Peyer's patch (tissue), 4 donors: ENCODE results near the gene B3GALT5.

ENCODE experiments used
- POLR2A ChIP-seq, 2 donors: fragments of 450-650 bp; IDR thresholded peaks; one replicate each; pipeline ENCODE4 v1.5.1; 2017; ENCODE audit warnings: antibody characterized with exemption in 2 of 2, mild to moderate bottlenecking in 2 of 2, moderate library complexity in 2 of 2
- TF ChIP-seq, protein P1 (sequence below), 6 experiments: fragments of 450-650 bp in 4 of 6; fragments of 200-600 bp in 2 of 6; sonication (generic) in 1 of 6; IDR thresholded peaks; one replicate each; pipeline ENCODE4 v1.5.1; 2017 to 2019; ENCODE audit warnings: antibody characterized with exemption in 6 of 6, mild to moderate bottlenecking in 3 of 6, moderate library complexity in 1 of 6

DNA sequence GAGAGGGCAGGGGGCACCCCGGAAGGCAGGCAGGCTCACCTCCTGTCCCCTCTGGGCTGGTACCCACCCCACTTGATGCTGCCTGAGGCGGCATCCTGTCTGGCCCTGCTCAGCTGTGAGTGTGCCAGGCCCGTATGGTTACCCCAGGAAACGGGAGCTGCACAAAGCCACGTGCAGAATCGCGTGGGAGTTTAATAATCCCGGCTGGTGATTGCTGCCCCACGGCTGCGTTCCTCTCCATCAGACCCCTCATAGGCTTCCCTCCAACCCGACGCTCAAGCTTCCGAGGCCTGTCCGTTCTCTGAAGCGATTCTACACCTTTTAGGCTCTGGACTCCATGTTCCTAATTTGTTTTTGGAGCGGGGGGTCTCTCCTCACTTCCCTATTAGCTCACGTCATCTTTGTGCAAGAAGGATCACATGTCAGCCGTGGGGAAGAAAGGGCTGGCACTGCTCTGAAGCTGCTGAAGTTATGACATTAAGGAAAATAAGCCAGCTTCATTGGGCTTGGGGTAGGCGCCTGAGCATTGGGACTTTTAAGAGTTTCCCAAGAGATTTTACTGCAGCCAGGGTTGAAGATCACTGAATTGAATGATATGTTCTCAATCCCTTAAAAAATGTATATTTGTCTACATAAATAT is 1.1 kb upstream of the B3GALT5 start:
- TF ChIP-seq POLR2A (IDR thresholded peaks at IDR 0.05): no peak
- TF ChIP-seq, protein P1, sequence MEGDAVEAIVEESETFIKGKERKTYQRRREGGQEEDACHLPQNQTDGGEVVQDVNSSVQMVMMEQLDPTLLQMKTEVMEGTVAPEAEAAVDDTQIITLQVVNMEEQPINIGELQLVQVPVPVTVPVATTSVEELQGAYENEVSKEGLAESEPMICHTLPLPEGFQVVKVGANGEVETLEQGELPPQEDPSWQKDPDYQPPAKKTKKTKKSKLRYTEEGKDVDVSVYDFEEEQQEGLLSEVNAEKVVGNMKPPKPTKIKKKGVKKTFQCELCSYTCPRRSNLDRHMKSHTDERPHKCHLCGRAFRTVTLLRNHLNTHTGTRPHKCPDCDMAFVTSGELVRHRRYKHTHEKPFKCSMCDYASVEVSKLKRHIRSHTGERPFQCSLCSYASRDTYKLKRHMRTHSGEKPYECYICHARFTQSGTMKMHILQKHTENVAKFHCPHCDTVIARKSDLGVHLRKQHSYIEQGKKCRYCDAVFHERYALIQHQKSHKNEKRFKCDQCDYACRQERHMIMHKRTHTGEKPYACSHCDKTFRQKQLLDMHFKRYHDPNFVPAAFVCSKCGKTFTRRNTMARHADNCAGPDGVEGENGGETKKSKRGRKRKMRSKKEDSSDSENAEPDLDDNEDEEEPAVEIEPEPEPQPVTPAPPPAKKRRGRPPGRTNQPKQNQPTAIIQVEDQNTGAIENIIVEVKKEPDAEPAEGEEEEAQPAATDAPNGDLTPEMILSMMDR (IDR thresholded peaks at IDR 0.05): no peak
